SK-N-SH (cell line): ENCODE results near the gene TSC22D1. TPM values are rescaled to one million over a fixed set of nuclear protein-coding genes. Genes with fewer than 3 reads are reported as not detected.

Experiments used
- CTCF ChIA-PET: fragments of 300-600, 350-600 bp; formaldehyde crosslinking; extraction: SDS; loops from one replicate; lab custom pipeline; 2021; lab: Yijun Ruan, JAX
- POLR2A ChIA-PET: fragments of 350-600 bp; sonication (Branson Sonifier 250); formaldehyde crosslinking; extraction: SDS; loops from one replicate; lab custom pipeline; 2020; ENCODE audit warnings: antibody characterized with exemption, inconsistent platforms; lab: Yijun Ruan, JAX
- DNase-seq: peaks from one replicate; pipeline ENCODE4 v3.0.0; 2012
- H2AFZ ChIP-seq: fragments of 200-600 bp; sonication (generic); 2 replicates; pipeline ENCODE4 v1.8.1; 2016; ENCODE audit warnings: antibody characterized with exemption, mild to moderate bottlenecking, low read depth
- H3F3A ChIP-seq: fragments of 200-600 bp; sonication (generic); replicated peaks from 2 replicates; pipeline ENCODE3; 2016; ENCODE audit warnings: antibody characterized with exemption, mild to moderate bottlenecking; ENCODE audit not compliant: insufficient read depth
- H3K27ac ChIP-seq, 2 experiments: fragments of 200-500 bp in 1 of 2; fragments of 200-600 bp in 1 of 2; sonication (Bioruptor generic) in 1 of 2; sonication (generic), shearing (Covaris generic) in 1 of 2; 2 replicates each; pipeline versions ENCODE4 v1.5.1 to v1.6.1; 2014 to 2016; ENCODE audit warnings: low read depth in 2 of 2, inconsistent platforms in 1 of 2, low read length in 1 of 2, mild to moderate bottlenecking in 1 of 2, mixed read lengths in 1 of 2
- H3K27me3 ChIP-seq: fragments of 200-600 bp; sonication (generic), shearing (Covaris generic); 2 replicates; pipeline ENCODE4 v1.6.1; 2016; ENCODE audit warnings: mixed run types; ENCODE audit not compliant: insufficient read depth
- H3K36me3 ChIP-seq, 2 experiments: fragments of 200-500 bp in 1 of 2; fragments of 200-600 bp in 1 of 2; sonication (Bioruptor generic) in 1 of 2; sonication (generic) in 1 of 2; replicated peaks in 1 of 2; 2 replicates each; pipeline versions ENCODE3 to v1.5.1; 2014 to 2016; ENCODE audit warnings: low read length in 1 of 2, mild to moderate bottlenecking in 1 of 2; ENCODE audit not compliant: insufficient read depth in 2 of 2, control insufficient read depth in 1 of 2
- H3K4me1 ChIP-seq, 2 experiments: fragments of 200-500 bp in 1 of 2; fragments of 200-600 bp in 1 of 2; sonication (Bioruptor generic) in 1 of 2; sonication (generic), shearing (Covaris generic) in 1 of 2; 2 replicates each; pipeline versions ENCODE4 v1.5.1 to v1.6.1; 2014 to 2016; ENCODE audit warnings: low read depth in 1 of 2, low read length in 1 of 2, mixed run types in 1 of 2; ENCODE audit not compliant: insufficient read depth in 2 of 2, control insufficient read depth in 1 of 2
- H3K4me2 ChIP-seq: fragments of 200-600 bp; sonication (generic), shearing (Covaris generic); 2 replicates; pipeline ENCODE4 v1.6.1; 2017; ENCODE audit warnings: mixed run types
- H3K4me3 ChIP-seq, 2 experiments: fragments of 200-500 bp in 1 of 2; fragments of 200-600 bp in 1 of 2; sonication (Bioruptor generic) in 1 of 2; sonication (generic), shearing (Covaris generic) in 1 of 2; 2 replicates each; pipeline versions ENCODE4 v1.5.1 to v1.8.1; 2014 to 2016; ENCODE audit warnings: low read depth in 2 of 2, inconsistent platforms in 1 of 2, low read length in 1 of 2, mild to moderate bottlenecking in 1 of 2, mixed read lengths in 1 of 2, moderate library complexity in 1 of 2
- H3K79me2 ChIP-seq: fragments of 200-600 bp; sonication (generic); 2 replicates; pipeline ENCODE4 v1.8.1; 2017; ENCODE audit warnings: mild to moderate bottlenecking; ENCODE audit not compliant: insufficient read depth
- H3K9ac ChIP-seq: fragments of 200-600 bp; sonication (generic); 2 replicates; pipeline ENCODE4 v1.6.1; 2017; ENCODE audit warnings: mixed run types
- H3K9me2 ChIP-seq: fragments of 200-600 bp; sonication (generic); 2 replicates; pipeline ENCODE4 v1.6.1; 2017; ENCODE audit warnings: mixed run types
- H3K9me3 ChIP-seq: fragments of 200-600 bp; sonication (generic); 2 replicates; pipeline ENCODE4 v1.6.1; 2017; ENCODE audit warnings: mixed run types, mild to moderate bottlenecking, moderate library complexity
- H4K20me1 ChIP-seq: fragments of 200-600 bp; sonication (generic); 2 replicates; pipeline ENCODE4 v1.6.1; 2017; ENCODE audit warnings: mild to moderate bottlenecking, mixed run types; ENCODE audit not compliant: insufficient read depth
- ELF1 ChIP-seq: IDR thresholded peaks from 2 replicates; pipeline ENCODE4 v1.4.0; 2012
- EP300 ChIP-seq, 2 experiments: IDR thresholded peaks; 2 replicates each; pipeline versions ENCODE4 v1.4.0 to v1.6.1; 2012; ENCODE audit warnings: borderline replicate concordance in 1 of 2, low read depth in 1 of 2, low read length in 1 of 2
- EZH2phosphoT487 ChIP-seq: fragments of 200-600 bp; sonication (generic); IDR thresholded peaks from 2 replicates; pipeline ENCODE4 v1.6.1; 2017; ENCODE audit warnings: low read depth, mixed run types, mild to moderate bottlenecking, antibody characterized with exemption, moderate library complexity, borderline replicate concordance
- FOXJ3 ChIP-seq: sonication (generic); formaldehyde crosslinking; IDR thresholded peaks from 2 replicates; pipeline ENCODE4 v1.5.1; 2020; ENCODE audit warnings: mild to moderate bottlenecking, missing genetic modification reagents
- FOXM1 ChIP-seq: IDR thresholded peaks from 2 replicates; pipeline ENCODE4 v1.4.0; 2012; ENCODE audit warnings: low read depth, mild to moderate bottlenecking
- JUND ChIP-seq: IDR thresholded peaks from 2 replicates; pipeline ENCODE4 v1.4.0; 2012
- MXI1 ChIP-seq: IDR thresholded peaks from 2 replicates; pipeline ENCODE4 v1.6.1; 2012; ENCODE audit warnings: mild to moderate bottlenecking, low read depth, low read length, improper control_type of control experiment
- NFIC ChIP-seq: IDR thresholded peaks from 2 replicates; pipeline ENCODE4 v1.4.0; 2012; ENCODE audit warnings: borderline replicate concordance
- NRF1 ChIP-seq: IDR thresholded peaks from 2 replicates; pipeline ENCODE4 v1.6.1; 2012; ENCODE audit warnings: low read depth, mild to moderate bottlenecking, low read length
- POLR2AphosphoS5 ChIP-seq: IDR thresholded peaks from 2 replicates; pipeline ENCODE4 v1.6.1; 2012; ENCODE audit warnings: low read depth, low read length
- RFX5 ChIP-seq: IDR thresholded peaks from 2 replicates; pipeline ENCODE4 v1.6.1; 2012; ENCODE audit warnings: mild to moderate bottlenecking, improper control_type of control experiment, low read length
- SIN3A ChIP-seq: IDR thresholded peaks from 2 replicates; pipeline ENCODE4 v1.6.1; 2012; ENCODE audit warnings: low read depth, mild to moderate bottlenecking, low read length, moderate library complexity, borderline replicate concordance
- TEAD4 ChIP-seq: IDR thresholded peaks from 2 replicates; pipeline ENCODE4 v1.4.0; 2012; ENCODE audit warnings: mild to moderate bottlenecking, borderline replicate concordance; ENCODE audit not compliant: insufficient read depth
- WGBS: methylation state at CpG from one replicate; pipeline ENCODE4 v1.1.6; 2017; ENCODE audit warnings: low lambda C conversion rate; 5-methylcytosine and 5-hydroxymethylcytosine counted together
- polyA plus RNA-seq, 3 experiments: library from polyadenylated mRNA; depleted of rRNA; stranded (reverse); fragments of >200 nt; gene quantifications; 2 replicates each; pipeline ENCODE4 v1.2.3, GENCODE V29; 2012
- TF ChIP-seq, protein P1 (sequence below): IDR thresholded peaks from 2 replicates; pipeline ENCODE4 v1.4.0; 2012; ENCODE audit warnings: low read depth
- TF ChIP-seq, protein P2 (sequence below): fragments of 200-600 bp; sonication (generic); IDR thresholded peaks from 2 replicates; pipeline ENCODE4 v1.6.1; 2017; ENCODE audit warnings: antibody characterized with exemption, mild to moderate bottlenecking, moderate library complexity
- TF ChIP-seq, protein P3 (sequence below): fragments of 150-350 bp; IDR thresholded peaks from 2 replicates; pipeline ENCODE4 v1.6.1; 2016; ENCODE audit warnings: mild to moderate bottlenecking, low read depth, low read length
- TF ChIP-seq, protein P4 (sequence below): fragments of 150-350 bp; IDR thresholded peaks from 2 replicates; pipeline ENCODE4 v1.6.1; 2017; ENCODE audit warnings: antibody characterized with exemption, low read length, low read depth, borderline replicate concordance

Gene TSC22D1
- polyA plus RNA-seq, 1 of the 3 experiments (the other 2 are of a cell fraction) = 137 TPM

DNA sequence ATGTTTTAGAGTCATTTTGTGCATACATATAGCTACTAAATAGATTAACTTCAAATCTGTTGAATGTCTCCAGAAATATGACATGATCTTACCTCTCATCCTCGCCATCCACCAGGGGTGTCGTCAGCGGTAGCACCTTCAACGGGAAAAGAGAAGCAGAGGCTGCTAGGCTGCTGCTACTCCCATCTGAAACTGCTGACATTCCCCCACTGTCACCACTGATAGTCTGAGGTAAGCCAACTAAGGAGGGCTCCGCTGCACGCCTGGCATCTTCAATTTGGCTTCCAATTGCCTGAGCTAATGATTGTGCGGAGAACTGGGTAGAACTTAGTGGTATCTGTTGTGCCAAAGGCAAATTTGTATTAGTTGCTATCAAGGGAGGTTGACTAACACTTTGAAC lies 3.1 kb downstream of the TSC22D1 start:
- WGBS = 95% methylated on average over 7 of the region's 7 CpGs
- Histone ChIP-seq H3K27ac (no peak overlapping the region), H3K4me1 (peaks cover 4 to 35% of the 10 kb centered on the region in 2 experiments; a peak in 2 of 4 replicates), H3K4me3 (peak overlapping the region; percentile 83 to 89), H3K9me2 (no peaks in the 10 kb centered on the region), H4K20me1 (peaks cover 70% of the 10 kb centered on the region), H2AFZ (no peak overlapping the region), H3K9ac (peak overlapping the region; percentile 35), H3K9me3 (no peaks in the 10 kb centered on the region), H3K79me2 (peaks cover 87% of the 10 kb centered on the region), H3F3A (no peaks in the 10 kb centered on the region), H3K36me3 (peaks cover 35 to 37% of the 10 kb centered on the region in 2 experiments), H3K27me3 (no peaks in the 10 kb centered on the region), H3K4me2 (peak overlapping the region; percentile 93)
- no peak for DNase-seq
- no peak for TF ChIP-seq SIN3A
- TF ChIP-seq EZH2phosphoT487 = no peak
- TF ChIP-seq FOXM1 = no peak
- no peak for TF ChIP-seq ELF1
- TF ChIP-seq, protein P1, sequence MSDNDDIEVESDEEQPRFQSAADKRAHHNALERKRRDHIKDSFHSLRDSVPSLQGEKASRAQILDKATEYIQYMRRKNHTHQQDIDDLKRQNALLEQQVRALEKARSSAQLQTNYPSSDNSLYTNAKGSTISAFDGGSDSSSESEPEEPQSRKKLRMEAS = no peak
- TF ChIP-seq, protein P2, sequence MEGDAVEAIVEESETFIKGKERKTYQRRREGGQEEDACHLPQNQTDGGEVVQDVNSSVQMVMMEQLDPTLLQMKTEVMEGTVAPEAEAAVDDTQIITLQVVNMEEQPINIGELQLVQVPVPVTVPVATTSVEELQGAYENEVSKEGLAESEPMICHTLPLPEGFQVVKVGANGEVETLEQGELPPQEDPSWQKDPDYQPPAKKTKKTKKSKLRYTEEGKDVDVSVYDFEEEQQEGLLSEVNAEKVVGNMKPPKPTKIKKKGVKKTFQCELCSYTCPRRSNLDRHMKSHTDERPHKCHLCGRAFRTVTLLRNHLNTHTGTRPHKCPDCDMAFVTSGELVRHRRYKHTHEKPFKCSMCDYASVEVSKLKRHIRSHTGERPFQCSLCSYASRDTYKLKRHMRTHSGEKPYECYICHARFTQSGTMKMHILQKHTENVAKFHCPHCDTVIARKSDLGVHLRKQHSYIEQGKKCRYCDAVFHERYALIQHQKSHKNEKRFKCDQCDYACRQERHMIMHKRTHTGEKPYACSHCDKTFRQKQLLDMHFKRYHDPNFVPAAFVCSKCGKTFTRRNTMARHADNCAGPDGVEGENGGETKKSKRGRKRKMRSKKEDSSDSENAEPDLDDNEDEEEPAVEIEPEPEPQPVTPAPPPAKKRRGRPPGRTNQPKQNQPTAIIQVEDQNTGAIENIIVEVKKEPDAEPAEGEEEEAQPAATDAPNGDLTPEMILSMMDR = no peak
- ChIA-PET POLR2A (no interaction called here), CTCF (interaction anchor here (1.0 to 1.4 kb wide), 5 partner anchors 15 to 345 kb away, joined by 3 to 5 read pairs (median 4); no protein-coding TSS in a partner anchor)

DNA sequence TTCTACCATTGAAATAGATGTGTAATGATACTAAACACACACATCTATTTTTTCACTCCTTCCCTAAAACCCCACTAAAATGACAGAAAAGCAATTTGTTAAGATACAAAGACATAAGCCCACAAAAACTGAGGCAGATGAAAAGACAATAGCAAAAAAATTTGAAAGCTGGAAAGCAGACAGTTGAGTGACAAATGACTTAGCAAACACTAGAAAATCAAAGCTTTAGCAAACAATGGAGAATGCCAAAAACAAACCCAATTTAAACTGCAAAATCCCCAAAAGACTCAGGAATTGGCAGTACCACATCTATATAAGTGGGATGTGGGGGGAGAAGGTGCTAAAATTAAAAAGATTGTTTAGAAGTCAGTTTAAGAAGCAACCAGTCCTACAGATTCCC lies 9.5 kb downstream of the TSC22D1 start:
- peaks cover 32 to 39% of the 10 kb centered on the region in 2 experiments for H3K36me3 ChIP-seq
- H3K79me2 ChIP-seq = peaks cover 100% of the 10 kb centered on the region
- H3F3A ChIP-seq = no peaks in the 10 kb centered on the region
- H2AFZ ChIP-seq = no peak overlapping the region
- CTCF ChIA-PET = interaction anchor here (1.0 to 1.4 kb wide), 4 partner anchors 8 to 661 kb away, joined by 3 to 6 read pairs (median 4); no protein-coding TSS in a partner anchor
- H3K9ac ChIP-seq = 0 out of 2 replicates have a peak overlapping the region, but pooled peaks have one; percentile 4
- peaks cover 2 to 6% of the 10 kb centered on the region in 2 experiments for H3K4me1 ChIP-seq
- no peak overlapping the region for H3K27ac ChIP-seq
- H3K9me2 ChIP-seq = no peaks in the 10 kb centered on the region
- no peak for TF ChIP-seq FOXJ3
- TF ChIP-seq TEAD4 = no peak
- TF ChIP-seq, protein P3, sequence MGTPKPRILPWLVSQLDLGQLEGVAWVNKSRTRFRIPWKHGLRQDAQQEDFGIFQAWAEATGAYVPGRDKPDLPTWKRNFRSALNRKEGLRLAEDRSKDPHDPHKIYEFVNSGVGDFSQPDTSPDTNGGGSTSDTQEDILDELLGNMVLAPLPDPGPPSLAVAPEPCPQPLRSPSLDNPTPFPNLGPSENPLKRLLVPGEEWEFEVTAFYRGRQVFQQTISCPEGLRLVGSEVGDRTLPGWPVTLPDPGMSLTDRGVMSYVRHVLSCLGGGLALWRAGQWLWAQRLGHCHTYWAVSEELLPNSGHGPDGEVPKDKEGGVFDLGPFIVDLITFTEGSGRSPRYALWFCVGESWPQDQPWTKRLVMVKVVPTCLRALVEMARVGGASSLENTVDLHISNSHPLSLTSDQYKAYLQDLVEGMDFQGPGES = no peak
- TF ChIP-seq, protein P4, sequence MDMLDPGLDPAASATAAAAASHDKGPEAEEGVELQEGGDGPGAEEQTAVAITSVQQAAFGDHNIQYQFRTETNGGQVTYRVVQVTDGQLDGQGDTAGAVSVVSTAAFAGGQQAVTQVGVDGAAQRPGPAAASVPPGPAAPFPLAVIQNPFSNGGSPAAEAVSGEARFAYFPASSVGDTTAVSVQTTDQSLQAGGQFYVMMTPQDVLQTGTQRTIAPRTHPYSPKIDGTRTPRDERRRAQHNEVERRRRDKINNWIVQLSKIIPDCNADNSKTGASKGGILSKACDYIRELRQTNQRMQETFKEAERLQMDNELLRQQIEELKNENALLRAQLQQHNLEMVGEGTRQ = no peak
- TF ChIP-seq RFX5 = no peak
- TF ChIP-seq EP300 (IDR thresholded peaks at IDR 0.05; ENCODE audit: borderline replicate concordance in 1 of 2, low read depth in 1 of 2, low read length in 1 of 2) = no peak
- TF ChIP-seq MXI1 = no peak
- TF ChIP-seq NRF1 = no peak
- TF ChIP-seq POLR2AphosphoS5 = no peak
- no peak for TF ChIP-seq NFIC
- no peak for TF ChIP-seq JUND
- TF ChIP-seq, all 33 proteins: peak for 0
- H3K4me2 ChIP-seq = peak overlapping the region; percentile 42; the same call in 1 of the 2 replicates
- POLR2A ChIA-PET = no interaction called here
- no peaks in the 10 kb centered on the region for H3K9me3 ChIP-seq
- no peaks in the 10 kb centered on the region for H3K27me3 ChIP-seq
- peaks cover 77% of the 10 kb centered on the region for H4K20me1 ChIP-seq
- no peak for DNase-seq
- peak overlapping the region in 1 of 2 experiments; percentile 18; a peak in 1 of 4 replicates for H3K4me3 ChIP-seq
